NCI-H187 treated with DMSO at 0.1 percent for 48 hours (cell line): ENCODE measurements around the gene PACSIN2.

Experiments used
- DNase-seq: peaks from one replicate; lab custom pipeline; 2025; lab: John Stamatoyannopoulos, UW

PACSIN2 gene

DNA sequence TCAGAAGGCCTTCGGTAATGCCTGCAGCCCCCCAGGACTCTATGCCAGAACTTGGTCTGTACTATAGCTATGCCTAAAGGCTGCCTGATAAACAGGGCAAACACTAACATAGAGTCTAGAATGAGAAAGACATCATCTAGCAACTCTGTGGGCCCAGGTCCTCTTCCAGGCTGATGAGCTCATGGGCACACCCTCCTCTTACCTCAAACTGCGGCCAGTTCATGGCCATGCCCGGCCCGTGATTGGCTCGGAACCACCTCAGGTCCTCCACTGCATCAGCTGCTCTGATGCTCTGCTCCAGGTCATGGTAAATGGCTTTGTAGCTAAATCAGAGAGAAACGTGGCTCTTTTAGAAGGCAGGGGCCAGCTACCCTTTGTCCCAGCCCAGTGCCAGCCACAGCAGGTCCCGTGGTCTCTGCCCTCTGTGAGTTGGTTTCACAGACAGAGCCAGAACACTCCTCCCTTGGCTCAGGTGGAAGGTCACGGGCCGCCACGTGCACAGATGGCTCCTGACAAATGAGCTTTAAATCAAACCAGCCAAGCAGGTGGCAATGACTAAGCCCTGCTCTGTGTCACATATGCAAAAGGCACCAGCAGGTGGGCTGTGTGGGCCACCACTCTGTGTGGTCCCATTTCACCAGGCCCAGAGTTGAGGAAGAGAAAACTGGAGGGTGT lies 132.8 kb downstream of the PACSIN2 start:
- no peak for DNase-seq

DNA sequence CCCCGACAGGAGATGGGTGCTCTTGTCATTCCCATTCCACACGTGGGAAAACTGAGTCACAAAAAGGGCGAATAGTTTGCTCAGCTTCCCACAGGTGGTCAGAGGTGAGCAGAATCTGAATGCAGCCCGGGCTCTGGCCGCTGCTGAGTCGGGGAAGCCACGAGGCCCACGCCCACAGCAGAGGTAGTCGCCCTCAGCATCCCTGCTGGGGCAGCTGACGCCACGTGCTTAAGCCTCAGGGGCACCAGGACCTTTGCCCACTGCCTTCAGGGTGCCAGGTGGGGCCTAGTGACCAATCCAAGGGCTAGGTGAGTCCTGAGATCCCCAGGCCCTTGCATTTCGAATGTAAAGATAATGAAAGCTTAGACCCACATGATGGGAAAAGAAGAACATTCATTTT lies 133.7 kb downstream of the PACSIN2 start:
- no peak for DNase-seq

DNA sequence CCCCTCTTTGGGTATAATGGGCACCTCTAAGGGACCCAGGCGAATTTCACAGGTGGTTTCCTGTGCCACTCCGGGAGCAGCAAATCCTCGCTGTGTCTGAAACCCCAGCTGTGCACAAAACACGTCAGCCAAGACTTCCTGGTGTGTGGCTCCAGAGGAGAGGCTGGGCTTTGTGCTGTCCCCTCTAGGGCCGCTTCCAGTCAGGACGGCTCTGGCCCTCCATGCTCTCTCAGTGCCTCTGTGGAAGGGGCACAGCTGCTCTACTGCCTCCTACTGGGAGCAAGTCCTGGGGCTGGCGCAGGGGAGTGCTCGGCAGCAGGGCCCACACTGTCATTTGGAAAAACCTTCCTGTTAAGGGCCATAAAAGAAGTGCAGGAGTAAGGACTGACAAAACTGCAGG lies 134.1 kb downstream of the PACSIN2 start:
- no peak for DNase-seq

DNA sequence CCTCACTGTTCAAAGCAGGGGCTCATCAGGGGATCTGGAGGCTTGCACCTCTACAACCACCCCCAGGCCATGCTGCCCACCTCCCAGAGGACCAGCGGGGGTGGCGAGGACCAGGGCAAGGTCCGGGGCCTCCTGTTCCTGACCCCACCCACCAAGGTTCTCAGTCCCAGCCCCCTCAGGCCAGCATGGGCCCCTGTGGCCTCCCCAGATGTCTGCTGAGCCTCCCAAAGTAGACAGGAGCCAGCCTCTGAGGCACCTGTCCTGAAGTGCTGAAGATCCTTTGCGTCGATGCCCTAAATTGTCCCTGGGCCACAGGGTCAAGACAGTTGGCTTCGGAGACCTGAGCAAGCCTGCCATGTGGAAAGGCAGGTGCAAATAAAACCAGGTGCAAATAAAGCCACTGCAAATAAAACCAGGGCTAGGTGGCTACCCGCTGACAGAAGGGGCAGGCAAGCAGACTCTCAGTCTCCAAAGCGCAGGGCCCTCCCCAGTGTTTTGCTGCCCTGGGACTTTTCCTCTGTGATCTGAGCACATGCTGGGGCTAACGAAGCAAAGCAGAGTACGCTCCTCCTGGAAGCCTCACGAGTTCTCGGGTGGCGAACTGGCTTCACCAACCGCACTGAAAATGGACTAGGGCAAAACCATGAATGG lies 135.5 kb downstream of the PACSIN2 start:
- no peak for DNase-seq

DNA sequence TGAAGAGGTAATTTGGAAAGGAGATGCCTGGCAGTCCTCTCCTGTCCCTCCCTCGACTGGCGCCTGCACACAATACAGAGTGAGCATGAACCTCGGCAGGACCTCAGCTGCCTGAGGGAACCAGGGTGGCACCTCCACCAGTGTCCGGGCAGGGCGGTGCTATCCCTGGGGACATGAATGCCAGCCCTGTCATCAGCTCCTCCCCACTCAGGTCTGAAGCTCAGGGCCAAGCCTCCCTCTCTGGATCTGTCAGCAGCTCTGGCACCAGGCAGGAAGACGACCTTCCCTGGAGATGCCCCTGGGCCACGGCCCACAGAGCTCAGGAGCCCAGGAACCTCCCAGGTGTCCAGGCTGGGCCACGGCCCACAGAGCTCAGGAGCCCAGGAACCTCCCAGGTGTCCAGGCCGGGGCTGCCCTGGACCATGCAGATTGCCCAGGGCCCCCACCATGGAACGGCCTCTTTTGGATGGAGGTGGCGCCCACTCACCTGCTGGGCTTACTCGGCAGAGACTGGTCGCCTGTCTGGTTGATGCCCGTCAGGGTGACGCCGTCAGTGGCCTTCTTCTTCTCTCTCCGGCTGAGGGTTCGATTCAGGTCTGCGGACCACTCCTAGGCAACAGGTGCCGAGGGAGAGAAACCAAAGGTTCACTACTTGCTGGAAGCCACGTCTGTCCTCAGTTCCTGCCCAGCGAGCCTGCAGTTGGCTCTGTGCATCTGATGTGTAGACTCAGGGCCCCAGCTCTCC lies 136.2 kb downstream of the PACSIN2 start:
- DNase-seq, result no peak

DNA sequence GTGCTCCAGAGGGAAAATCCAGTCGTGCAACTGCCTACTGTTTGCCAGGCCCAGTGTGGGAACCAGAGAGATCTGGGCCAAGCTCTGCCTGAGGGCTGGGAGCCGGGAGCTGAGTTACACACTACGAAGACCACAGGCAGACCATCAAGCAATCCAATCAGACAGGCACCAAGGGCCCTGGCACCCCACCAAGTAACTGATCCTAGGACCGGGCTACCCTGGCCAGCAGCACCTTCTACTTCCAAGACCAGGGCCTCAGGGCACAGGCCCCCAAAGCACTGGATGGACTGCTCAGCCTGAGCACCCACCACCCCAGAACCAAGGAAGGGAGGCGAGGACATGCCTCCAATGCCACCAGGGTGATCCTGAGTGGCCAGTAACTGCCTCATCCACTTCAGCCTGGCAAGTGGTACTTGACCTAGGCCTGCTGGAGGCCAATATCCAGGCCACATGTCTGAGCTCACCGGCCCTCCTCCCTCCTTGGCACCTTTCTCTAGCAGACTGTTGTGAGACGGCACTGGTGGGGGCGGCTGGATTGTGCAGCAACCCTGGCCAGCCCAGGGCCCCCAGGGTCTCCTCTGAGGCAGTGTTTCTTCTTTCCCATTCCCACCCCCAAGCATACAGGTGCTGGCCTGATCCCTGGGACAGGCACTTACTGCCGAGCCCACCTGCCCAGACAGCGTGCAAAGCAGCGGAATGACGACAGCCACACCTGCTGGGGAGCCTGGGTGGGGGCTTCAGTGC lies 137.2 kb downstream of the PACSIN2 start:
- DNase-seq, result no peak

DNA sequence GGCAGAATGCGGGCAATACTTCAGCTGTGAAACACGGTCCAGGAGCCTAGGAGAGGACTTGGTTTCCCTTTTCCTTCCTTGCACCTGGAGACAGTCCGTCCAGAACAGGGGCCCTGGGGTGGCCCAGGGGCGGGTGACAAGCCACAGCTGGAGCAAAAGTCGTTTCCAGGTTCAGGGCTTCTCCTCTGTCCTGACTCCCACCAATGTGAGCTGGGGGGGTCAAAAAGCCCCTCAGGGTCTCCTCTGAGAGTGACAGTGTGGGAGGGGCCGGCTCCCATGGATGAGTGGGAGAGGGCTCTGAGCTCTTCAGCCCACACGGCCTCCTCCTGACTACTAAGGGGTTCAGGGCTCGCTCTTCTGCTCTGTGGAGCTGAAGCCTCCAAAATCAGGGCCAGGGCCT lies 137.8 kb downstream of the PACSIN2 start:
- no peak for DNase-seq

DNA sequence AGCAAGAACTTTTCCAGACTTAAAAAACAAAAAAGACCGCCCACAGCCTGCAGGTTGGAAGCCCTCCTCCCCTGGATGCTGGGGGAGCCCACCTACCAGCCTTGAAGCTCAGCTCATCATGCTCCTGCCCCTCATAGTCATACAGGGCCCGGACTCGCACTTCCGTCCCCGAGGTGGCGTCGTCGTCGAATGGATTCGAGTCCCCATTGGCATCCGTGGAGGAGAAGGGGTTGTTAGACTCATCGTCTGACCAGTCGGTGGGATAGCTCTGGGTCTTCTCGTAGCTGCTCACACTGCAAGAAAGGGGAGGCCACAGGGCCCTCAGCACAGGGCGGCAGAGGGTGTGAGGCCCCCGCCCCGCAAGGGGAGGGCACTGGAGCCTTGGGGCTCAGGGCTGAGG lies 138.9 kb downstream of the PACSIN2 start:
- no peak for DNase-seq

DNA sequence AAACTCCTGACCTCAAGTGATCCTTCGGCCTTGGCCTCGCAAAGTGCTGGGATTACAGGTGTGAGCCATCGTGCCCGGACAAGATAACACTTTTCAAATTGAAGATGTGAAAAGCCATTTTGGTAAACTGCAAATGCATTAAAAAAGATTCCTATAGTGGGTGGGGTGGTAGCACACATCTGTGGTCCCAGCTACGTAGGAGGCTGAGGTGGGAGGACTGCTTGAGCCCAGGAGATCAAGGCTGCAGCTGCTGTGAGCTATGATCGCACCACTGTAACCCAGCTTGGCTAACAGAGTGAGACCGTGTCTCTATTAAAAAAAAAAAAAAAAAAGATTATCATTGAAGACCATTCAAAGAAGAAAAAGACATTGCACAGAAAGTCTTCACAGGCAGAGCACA lies 140.9 kb downstream of the PACSIN2 start:
- DNase-seq, result no peak

DNA sequence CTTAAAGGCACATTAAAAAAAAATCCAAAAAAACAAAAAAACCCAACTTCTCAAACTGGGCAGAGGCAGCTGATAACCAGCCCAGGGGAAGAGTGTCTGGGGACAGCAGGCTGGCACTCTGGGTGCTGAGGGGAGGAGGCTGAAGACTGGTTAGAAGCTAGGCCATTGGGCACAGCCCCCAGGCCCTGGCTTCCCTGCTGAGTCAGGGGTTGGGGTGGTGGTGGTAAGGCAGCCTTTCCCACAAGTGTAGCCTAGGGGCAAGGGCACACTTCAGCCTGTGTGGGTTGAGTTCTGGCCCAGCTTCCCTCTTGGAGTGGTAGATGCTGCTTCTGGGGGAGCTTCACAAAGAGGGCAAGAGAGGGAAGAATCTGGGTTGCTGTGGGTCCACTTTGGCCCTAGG lies 141.6 kb downstream of the PACSIN2 start:
- no peak for DNase-seq

DNA sequence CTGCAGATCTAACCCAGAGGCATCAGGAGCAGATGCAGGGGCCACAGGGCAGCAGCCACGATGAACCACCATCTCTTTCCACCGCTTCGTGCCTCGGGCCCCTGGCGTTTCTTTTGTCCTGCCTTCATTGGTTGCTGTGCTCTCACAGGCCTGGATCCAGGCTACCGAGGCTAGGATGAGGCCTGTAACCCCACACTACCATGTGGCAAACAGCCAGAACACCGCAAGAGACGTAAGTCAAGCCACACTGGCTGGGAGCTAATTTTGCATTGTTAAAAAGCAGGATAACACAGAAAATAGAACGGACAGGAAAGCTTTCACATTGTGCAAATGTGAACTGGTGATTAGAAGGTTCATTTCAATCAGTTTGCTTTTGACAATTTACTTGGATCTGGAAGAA lies 142.1 kb downstream of the PACSIN2 start:
- DNase-seq, result no peak

DNA sequence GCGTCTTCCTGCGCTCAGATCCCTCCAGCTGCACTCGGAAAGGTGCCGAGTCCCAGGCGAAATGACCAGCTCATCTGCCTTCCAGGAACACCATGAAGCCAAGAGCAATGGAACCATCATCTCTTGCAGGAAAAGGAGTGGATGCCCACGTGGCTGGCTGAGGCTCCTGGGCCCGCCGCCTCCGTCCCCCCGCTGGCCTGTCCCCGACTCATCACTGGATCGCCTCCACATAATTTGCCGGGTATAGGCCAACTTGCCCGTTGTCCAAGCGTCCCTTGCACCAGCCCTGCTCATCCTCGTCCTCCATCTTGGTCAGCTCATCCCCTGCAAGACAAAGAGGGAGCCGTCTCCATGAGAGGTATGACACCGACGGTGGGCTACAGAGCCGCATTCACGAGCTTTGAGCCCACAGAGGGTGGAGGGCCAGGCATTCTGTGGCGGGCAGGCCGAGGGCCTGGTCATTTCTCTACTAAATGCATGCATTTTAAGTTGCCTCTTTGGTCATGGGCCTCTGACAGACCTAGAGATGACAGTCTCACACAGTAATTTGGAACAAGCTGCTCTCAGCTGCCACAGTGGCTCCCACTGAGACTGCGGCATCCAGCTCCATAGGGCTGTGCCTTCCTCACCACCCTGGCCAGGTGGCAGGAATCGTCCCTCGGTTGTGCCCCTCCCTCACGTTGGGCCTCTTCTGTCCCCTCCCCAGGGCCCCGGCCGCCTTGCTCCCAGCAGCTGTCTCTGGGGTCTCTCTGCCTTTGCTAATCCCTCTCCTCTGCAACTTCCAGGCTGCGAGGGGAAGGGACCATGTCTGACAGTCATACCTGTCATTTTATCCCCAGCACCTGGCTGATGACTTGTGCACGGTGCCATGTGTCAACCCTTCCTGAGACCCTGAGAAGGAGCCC lies 143.6 kb downstream of the PACSIN2 start:
- no peak for DNase-seq

DNA sequence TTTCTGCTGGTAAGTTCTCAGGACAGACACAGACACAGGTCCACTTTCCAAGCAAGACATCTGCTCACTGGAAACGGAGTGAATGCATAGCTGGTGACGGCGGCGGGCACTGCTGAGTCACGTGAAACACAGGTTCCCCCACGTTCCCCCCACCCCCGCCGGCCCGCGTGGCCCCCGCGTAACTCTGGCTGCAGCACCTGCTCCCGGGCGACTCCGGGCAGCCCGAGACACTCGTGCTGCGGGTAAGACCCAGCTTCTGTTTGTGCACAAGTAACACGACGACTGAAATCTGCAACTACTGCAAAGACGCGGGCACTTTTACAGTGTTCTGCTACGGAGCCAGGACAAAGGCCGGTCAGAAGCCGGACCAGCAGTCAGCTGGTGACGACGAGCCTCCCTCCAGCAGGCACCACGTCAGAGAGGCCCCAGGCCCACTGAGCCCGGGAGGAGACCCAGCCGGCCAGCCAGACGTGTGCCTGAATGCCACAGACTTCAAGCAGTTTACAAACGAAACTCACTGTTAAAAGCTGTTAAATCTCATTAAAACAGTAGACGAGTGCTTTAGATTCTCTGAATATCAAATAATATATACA lies 145.0 kb downstream of the PACSIN2 start:
- DNase-seq, result no peak

DNA sequence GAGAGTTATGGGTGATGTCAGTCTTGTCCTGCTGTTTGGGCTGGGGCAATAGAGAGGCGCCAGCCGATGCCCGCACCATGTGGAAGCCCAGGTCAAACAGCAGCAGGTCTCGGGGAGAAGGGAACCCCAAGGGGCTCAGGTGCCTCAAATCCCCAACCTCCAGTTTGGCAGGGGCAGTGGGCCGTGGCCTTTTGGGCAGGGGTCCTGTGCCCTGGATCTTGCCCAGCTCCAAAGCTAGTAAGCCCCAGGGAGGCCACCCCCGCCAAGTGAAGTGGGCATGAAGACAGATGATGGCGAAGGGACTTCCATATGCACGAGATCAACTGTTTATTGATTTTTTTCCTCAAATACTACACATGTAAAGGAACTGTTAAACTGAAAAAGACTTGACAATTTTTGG lies 145.5 kb downstream of the PACSIN2 start:
- no peak for DNase-seq

DNA sequence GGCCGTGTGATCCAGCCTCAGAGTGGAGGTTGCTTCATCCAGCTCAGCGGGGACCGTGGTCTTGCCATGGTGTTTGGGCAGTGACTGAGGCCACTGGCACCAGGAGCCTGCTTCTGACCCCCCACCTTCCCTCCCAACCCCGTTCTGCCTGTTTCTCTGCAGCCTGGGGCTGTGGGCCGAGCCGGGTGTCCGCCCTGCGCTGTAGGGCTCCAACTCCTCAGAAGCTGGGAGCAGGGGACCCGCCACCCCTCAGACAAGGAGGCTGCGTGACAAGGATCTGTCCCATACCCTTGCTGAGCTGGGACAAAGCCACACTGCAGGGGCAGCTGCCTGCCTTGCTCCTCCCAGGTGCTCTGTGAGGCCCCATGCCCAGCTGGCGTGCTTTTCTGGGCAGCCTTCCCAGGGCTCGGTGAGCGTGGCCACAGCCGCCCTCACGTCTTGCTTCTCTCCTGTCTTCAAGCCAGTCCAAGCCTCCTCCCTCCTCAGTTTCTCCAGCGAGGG lies 146.1 kb downstream of the PACSIN2 start:
- DNase-seq, result no peak

DNA sequence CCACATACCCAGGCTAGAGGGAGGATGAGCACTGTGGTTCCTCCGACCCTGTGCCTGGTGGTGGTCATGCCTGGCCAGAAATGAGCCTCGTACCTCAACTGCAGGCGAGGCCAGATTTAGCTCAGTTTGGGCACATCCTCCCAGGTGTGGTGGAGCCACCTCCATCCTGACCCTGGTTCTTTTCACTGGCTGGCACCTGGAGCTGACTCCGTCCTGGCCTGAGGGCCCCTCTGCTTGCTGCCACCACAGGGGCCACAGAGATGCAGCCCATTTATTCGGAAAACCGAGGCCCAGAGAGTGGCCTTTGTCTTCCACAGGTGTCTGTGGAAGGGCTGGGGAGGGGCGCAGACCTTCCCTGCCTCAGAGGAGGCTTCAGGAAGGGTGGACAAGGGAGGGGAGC lies 148.8 kb downstream of the PACSIN2 start:
- DNase-seq, result no peak

DNA sequence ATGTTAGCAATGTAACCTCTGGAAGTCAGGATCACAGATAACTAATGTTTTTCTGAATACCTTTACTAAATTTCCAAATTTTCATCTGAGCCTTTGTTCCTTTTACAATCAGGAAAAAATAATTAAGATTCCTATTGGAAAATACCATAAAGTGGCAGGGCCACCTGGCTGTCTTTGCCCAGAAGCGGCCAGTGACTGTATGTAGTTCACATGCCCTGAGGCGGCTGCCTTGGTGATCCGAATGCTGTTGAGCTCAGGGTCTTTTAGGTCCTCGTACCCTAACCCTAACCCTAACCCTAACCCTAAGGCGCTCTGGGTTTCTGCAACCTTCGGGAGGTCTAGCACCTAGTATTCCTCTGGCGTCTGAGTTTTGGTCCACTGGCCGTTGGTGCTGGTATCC lies 149.4 kb downstream of the PACSIN2 start:
- DNase-seq, result no peak

DNA sequence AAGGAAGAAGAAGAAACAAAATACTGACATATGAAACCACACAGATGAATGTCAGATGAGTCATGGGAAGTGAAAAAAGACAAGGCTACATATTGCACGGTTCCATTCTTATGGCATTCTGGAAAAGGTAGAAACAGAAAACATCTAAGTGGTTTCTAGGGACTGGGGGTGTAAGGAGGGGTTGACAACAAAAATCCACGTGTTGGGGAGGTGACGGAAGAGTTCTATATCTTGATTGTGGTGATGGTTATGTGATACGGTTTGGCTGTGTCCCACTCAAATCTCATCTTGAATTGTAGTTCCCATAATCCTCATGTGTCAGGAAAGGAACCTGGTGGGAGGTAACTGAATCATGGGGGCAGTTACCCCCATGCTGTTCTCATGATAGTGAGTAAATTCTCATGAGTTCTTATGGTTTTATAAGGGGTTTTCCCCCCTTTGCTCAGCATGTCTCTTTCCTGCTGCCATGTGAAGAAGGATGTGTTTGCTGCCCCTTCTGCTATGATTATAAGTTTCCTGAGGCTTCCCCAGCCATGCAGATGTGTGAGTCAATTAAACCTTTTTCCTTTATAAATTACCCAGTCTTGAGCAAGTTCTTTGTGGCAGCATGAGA lies 151.5 kb downstream of the PACSIN2 start:
- no peak for DNase-seq

DNA sequence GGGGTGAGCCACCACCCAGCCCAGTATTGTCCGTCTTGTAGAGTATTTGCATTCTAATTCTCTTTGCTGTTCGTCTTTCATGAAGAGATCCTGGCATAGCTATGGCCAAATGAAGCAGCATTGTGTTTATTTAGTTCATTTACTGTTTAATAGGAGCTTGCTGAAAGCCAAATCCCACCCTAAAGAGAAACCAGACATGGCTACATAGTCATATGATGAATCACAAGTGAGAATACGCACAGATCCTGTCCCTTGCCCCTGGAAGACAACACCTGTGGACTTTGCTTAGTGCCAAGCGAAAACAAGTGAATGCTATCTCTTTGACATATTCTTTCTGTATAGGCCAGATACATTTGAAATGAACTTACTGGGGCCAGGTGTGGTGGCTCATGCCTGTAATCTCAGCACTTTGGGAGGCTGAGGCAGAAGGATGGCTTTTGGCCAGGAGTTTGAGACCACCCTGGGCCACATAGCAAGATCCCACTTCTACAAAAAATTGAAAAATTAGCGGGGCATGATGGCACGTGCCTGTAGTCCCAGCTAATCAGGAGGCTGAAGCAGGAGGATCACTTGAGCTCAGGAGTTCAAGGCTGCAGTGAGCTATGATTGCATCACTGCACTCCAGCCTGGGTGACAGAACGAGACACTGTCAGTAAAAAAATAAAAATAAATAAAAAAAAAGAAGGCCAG lies 152.8 kb downstream of the PACSIN2 start:
- DNase-seq, result no peak

DNA sequence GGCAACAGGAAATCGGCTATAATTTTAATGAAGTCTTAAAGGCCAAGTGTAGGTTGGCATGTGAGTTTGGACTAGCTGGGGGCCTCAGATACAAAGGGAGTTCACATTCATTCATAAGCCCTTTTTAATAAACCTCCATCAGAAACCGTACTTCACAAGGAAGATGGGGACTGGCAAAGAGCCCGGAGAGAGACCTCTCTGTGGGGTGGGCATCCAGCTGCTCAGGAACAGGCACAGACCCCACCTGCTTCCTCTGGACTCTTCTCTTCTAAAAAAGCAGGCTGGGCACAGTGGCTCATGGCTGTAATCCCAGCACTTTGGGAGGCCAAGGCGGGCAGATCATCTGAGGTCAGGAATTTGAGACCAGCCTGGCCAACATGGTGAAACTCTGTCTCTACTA lies 154.0 kb downstream of the PACSIN2 start:
- no peak for DNase-seq
